ENCODE results near the gene WDTC1. TPM values are rescaled to one million over a fixed set of nuclear protein-coding genes. Genes with fewer than 3 reads are reported as not detected.
A peak's percentile ranks its signal among the peaks of the same experiment; 100 is the strongest.

WDTC1 gene
- total RNA-seq, 1 donor from 2014 or later = 21.8 TPM

- no peak for DNase-seq (ENCODE audit: low spot score)
Observed at GRCh38 chr1:27332536-27333281, 98.3 kb downstream of the WDTC1 start.

GRCh38 chr1:27333717-27334279 is 99.4 kb downstream of the WDTC1 start:
- no peak for DNase-seq (ENCODE audit: low spot score)
- no peak for ATAC-seq

More at GRCh38 chr1:27332536-27333281, 98.3 kb downstream of the WDTC1 start:
- ATAC-seq = peak; percentile 74

- no peak for ATAC-seq
Observed at GRCh38 chr1:27335506-27336422, 101.3 kb downstream of the WDTC1 start.

GRCh38 chr1:27336756-27337155 is 102.3 kb downstream of the WDTC1 start:
- ATAC-seq (no peak), DNase-seq (ENCODE audit: low spot score) (no peak)

More at GRCh38 chr1:27335506-27336422, 101.3 kb downstream of the WDTC1 start:
- no peak for DNase-seq (ENCODE audit: low spot score)

GRCh38 chr1:27338751-27339150 is 104.3 kb downstream of the WDTC1 start:
- no peak for DNase-seq (ENCODE audit: low spot score)
- no peak for ATAC-seq

GRCh38 chr1:27339213-27339612 is 104.8 kb downstream of the WDTC1 start:
- DNase-seq (ENCODE audit: low spot score) = no peak

GRCh38 chr1:27341525-27342252 is 107.3 kb downstream of the WDTC1 start, which contains the start of gene SYTL1:
TSS of gene SYTL1 (plus strand) at chr1:27342022. CDS start at chr1:27345335, 3,313 bp downstream.
- DNase-seq (ENCODE audit: low spot score) (no peak), ATAC-seq (peak; percentile 41)

More at GRCh38 chr1:27339213-27339612, 104.8 kb downstream of the WDTC1 start:
- ATAC-seq = no peak

- ATAC-seq (no peak), DNase-seq (ENCODE audit: low spot score) (no peak)
Observed at GRCh38 chr1:27342391-27342777, 108.0 kb downstream of the WDTC1 start.

GRCh38 chr1:27342778-27343638 is 108.6 kb downstream of the WDTC1 start:
- ATAC-seq (peak; percentile 36), DNase-seq (ENCODE audit: low spot score) (no peak)

- DNase-seq (ENCODE audit: low spot score) = no peak
- no peak for ATAC-seq
Observed at GRCh38 chr1:27343639-27344025, 109.2 kb downstream of the WDTC1 start.

GRCh38 chr1:27345272-27345671 is 110.8 kb downstream of the WDTC1 start:
- no peak for DNase-seq (ENCODE audit: low spot score)

GRCh38 chr1:27346357-27346756 is 111.9 kb downstream of the WDTC1 start:
- DNase-seq (ENCODE audit: low spot score) = no peak
- no peak for ATAC-seq

More at GRCh38 chr1:27345272-27345671, 110.8 kb downstream of the WDTC1 start:
- ATAC-seq = no peak

GRCh38 chr1:27346991-27347624 is 112.7 kb downstream of the WDTC1 start:
- ATAC-seq (no peak), DNase-seq (ENCODE audit: low spot score) (no peak)

GRCh38 chr1:27348861-27349783 is 114.7 kb downstream of the WDTC1 start:
- no peak for DNase-seq (ENCODE audit: low spot score)

GRCh38 chr1:27349784-27350662 is 115.6 kb downstream of the WDTC1 start:
- ATAC-seq (peak; percentile 78), DNase-seq (ENCODE audit: low spot score) (no peak)

More at GRCh38 chr1:27348861-27349783, 114.7 kb downstream of the WDTC1 start:
- ATAC-seq = peak; percentile 69

GRCh38 chr1:27350663-27351540 is 116.5 kb downstream of the WDTC1 start:
- peak; percentile 6 for ATAC-seq
- no peak for DNase-seq (ENCODE audit: low spot score)
